HG03354 (cell line): ENCODE results near the gene IGFBP6.
"Not testable (repeated sequence)": the region's sequence is repeated elsewhere in the genome, so short reads cannot be mapped to it uniquely, and the experiment has no call there.

Source experiments
- ATAC-seq: cut with Tn5 transposase; IDR thresholded peaks from one replicate; pipeline ENCODE4 v1.9.1; 2021; ENCODE audit warnings: mild to moderate bottlenecking; ENCODE audit not compliant: unreplicated experiment, poor library complexity, severe bottlenecking

Gene IGFBP6

DNA sequence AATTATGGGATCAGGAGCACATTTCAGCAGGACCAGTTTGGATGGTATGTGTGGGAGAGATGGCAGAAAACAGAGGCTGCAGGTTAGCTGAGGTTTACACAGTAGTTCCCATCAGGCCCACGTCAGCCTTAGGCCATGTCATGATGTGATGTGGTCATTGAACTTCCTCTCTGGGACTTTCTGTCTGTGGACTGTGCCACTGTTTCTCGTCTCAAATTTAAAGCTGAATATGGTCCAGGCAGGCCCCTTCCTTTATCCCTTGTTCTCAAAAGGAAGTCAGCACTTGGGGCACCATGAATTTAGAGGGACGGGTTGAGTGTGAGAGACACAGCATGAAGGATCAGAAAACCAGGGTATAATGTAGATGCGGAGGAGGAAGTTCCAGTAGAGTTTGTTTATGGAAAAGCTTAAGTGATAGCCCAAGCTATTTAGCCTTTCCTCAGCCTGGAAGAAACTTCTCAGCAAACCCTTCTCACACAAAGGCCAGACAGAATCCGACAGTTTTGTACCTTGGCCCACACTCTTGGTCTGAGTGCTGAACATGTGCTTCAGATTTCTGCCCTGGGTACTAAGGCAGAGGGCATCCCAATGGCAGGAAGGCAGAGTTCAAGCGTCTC, 3.6 kb upstream of the IGFBP6 start:
- no peak for ATAC-seq

DNA sequence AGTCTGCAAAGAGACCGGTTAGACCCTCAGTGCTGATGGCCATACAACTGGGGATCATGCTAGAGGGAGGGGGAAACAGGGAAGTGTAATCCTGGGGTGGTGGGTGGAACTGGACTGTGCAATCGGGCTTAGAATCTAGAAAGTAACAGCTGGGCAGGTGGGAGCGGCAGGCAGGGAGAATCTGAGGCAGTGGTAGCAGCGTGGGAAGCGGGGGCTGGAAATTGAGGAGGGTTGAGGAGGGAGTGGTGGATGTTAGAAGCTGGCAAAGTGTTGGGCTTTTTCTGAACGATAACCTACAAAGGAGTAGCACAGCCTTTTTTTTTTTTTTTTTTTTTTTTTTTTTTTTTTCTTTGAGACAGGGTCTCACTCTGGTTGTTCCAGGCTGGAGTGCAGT, 3.1 kb upstream of the IGFBP6 start:
- no peak for ATAC-seq

DNA sequence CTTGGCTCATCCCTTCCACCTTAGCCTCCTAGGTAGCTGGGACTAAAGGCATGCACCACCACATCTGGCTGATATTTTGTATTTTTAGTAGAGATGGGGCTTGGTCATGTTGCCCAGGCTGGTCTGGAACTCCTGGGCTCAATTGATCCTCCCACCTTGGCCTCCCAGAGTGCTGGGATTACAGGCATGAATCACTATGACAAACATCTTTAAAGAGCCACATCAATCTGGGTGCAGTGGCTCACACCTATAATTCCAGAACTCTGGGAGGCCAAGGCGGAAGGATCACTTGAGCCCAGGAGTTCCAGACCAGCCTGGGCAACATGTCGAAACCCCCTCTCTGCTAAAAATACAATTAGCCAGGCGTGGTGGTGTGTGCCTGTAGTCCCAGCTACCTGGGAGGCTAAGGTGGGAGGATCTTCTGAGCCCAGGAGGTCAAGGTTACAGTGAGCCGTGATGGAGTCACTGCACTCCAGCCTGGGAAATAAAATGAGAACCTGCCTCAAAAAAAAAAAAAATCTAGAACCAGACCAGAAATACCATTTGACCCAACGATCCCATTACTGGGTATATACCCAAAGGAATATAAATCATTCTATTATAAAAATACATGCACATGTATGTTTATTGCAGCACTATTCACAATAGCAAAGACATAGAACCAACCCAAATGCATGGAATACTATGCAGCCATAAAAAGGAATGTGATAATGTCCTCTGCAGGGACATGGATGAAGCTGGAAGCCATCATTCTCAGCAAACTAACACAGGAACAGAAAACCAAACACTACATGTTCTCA, 2.5 kb upstream of the IGFBP6 start:
- not testable (repeated sequence) for ATAC-seq

GRCh38 chr12:53095596-53095895, 1.9 kb upstream of the IGFBP6 start:
- not testable (repeated sequence) for ATAC-seq

GRCh38 chr12:53096089-53096741, 1.3 kb upstream of the IGFBP6 start:
- no peak for ATAC-seq

DNA sequence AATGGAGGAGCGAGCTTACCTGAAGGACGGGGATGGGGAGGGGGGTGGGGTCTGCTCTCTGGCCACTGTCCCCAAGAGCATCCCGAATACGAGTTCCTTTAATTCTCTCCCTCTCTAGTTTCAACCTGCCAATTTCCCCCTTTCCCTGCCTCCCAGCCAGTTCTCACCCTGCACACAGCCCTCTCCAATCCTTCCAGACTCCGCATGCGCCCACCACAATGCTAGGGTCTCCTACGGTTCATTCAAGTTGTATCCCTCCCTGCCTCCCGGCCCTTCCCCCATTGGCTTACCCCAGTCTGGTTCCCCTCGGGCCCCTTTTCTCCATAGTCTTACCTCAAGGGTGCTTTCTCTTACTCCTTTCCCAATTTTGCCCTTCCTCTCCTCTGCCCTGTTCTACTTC, 708 bp upstream of the IGFBP6 start:
- ATAC-seq, result no peak

GRCh38 chr12:53097207-53097563, 282 bp upstream of the IGFBP6 start:
- no peak for ATAC-seq

- ATAC-seq, result no peak
Observed at GRCh38 chr12:53098354-53098981, 1.0 kb downstream of the IGFBP6 start.

GRCh38 chr12:53099071-53099882, 1.8 kb downstream of the IGFBP6 start:
- no peak for ATAC-seq

- ATAC-seq, result no peak
Observed at GRCh38 chr12:53100466-53101151, 3.1 kb downstream of the IGFBP6 start.

- ATAC-seq, result no peak
Observed at GRCh38 chr12:53101266-53101665, 3.8 kb downstream of the IGFBP6 start.

DNA sequence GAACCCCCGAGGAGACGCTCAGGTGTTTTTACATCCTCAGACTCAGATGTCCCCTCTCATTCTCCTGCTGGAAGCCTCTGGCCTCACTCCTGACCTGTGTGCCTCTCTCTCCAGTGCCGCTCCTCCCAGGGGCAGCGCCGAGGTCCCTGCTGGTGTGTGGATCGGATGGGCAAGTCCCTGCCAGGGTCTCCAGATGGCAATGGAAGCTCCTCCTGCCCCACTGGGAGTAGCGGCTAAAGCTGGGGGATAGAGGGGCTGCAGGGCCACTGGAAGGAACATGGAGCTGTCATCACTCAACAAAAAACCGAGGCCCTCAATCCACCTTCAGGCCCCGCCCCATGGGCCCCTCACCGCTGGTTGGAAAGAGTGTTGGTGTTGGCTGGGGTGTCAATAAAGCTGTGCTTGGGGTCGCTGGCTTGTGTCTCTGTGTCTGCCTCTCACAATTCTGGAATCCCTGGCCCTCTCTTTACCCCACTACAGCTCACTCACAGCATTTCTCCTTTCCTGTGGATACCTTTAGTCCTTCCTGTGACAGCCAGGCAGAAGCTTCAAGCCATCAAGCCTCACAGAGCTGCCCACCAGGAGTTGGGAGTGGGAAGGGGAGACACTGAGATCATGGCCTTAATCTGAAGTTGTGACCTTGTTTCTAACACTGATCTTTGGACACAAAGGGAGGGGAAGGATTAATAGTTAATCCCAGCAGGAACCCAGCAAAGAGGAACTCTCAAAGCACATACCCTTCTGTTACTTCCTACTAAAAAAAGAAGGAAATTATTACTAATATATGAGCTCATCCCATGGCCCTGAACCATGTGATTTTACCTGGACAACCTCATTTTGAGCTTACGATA, 4.7 kb downstream of the IGFBP6 start:
- no peak for ATAC-seq

GRCh38 chr12:53102883-53103807, 5.7 kb downstream of the IGFBP6 start, which contains the start of gene SOAT2:
Gene SOAT2 (plus strand): TSS chr12:53103486. CDS start chr12:53103578, 92 bp downstream.
- ATAC-seq, result peak; percentile 71

DNA sequence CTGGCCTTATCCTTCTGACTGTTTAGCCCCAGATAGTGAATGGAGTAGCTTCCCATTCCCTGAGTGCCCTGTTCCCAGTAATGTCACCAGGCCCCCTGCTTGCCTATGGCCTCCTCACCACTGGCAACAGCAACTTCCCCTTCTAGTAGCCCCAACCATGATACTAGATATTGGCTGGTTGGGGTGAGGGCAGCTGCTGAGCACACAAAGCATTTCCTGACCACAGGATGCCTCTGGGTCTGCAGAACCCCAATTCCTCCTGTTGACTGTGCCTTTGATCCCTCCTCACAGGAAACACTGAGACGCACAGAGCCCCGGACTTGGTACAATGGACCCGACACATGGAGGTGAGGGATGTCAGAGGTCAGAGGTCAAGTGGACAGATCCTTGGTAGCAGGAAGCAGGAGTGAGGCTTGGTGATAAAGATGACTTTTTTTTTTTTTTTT, 6.4 kb downstream of the IGFBP6 start:
- no peak for ATAC-seq

GRCh38 chr12:53105256-53105655, 7.8 kb downstream of the IGFBP6 start:
- no peak for ATAC-seq

- ATAC-seq, result no peak
Observed at GRCh38 chr12:53105712-53106439, 8.4 kb downstream of the IGFBP6 start.

- no peak for ATAC-seq
Observed at GRCh38 chr12:53107122-53107521, 9.7 kb downstream of the IGFBP6 start.
